H9 (cell line): ENCODE data around the gene NXT1. TPM values are rescaled to one million over a fixed set of nuclear protein-coding genes. Genes with fewer than 3 reads are reported as not detected.

Source experiments
- DNase-seq: peaks from one replicate; pipeline ENCODE4 v3.0.0-alpha.2; 2017
- H2AFZ ChIP-seq: one replicate; pipeline ENCODE4 v1.6.1; 2013; ENCODE audit warnings: mild to moderate bottlenecking, low read length, control low read depth, moderate library complexity
- H2AK5ac ChIP-seq: 2 replicates; pipeline ENCODE4 v1.6.1; 2013; ENCODE audit warnings: low read length, control low read depth, mixed read lengths; ENCODE audit not compliant: insufficient read length
- H2BK120ac ChIP-seq: one replicate; pipeline ENCODE4 v1.6.1; 2013; ENCODE audit warnings: low read depth, mild to moderate bottlenecking, low read length, control low read depth, inconsistent platforms; ENCODE audit not compliant: poor library complexity, severe bottlenecking
- H2BK12ac ChIP-seq: 2 replicates; pipeline ENCODE4 v1.6.1; 2013; ENCODE audit warnings: low read length, control low read depth, mixed read lengths, low read depth; ENCODE audit not compliant: insufficient read length
- H2BK15ac ChIP-seq: 2 replicates; pipeline ENCODE4 v1.6.1; 2013; ENCODE audit warnings: low read depth, low read length, control low read depth
- H2BK20ac ChIP-seq: one replicate; pipeline ENCODE4 v1.6.1; 2013; ENCODE audit warnings: low read depth, mild to moderate bottlenecking, low read length, control low read depth, inconsistent platforms; ENCODE audit not compliant: poor library complexity, severe bottlenecking
- H2BK5ac ChIP-seq: 2 replicates; pipeline ENCODE4 v1.6.1; 2013; ENCODE audit warnings: low read length, control low read depth, mixed read lengths; ENCODE audit not compliant: insufficient read length
- H3K14ac ChIP-seq: 2 replicates; pipeline ENCODE4 v1.6.1; 2013; ENCODE audit warnings: low read length, control low read depth; ENCODE audit not compliant: insufficient read depth
- H3K18ac ChIP-seq: 2 replicates; pipeline ENCODE4 v1.6.1; 2013; ENCODE audit warnings: low read depth, mild to moderate bottlenecking, mixed read lengths, low read length, control low read depth; ENCODE audit not compliant: insufficient read length
- H3K23ac ChIP-seq: 2 replicates; pipeline ENCODE4 v1.6.1; 2013; ENCODE audit warnings: low read length, control low read depth, mixed read lengths, low read depth; ENCODE audit not compliant: insufficient read length
- H3K23me2 ChIP-seq: 2 replicates; pipeline ENCODE4 v1.6.1; 2013; ENCODE audit warnings: low read depth, mild to moderate bottlenecking, mixed read lengths, low read length, control low read depth; ENCODE audit not compliant: insufficient read length, poor library complexity, severe bottlenecking
- H3K27ac ChIP-seq: 2 replicates; pipeline ENCODE4 v1.5.1; 2013; ENCODE audit warnings: low read length, control low read depth, mixed read lengths, low read depth; ENCODE audit not compliant: insufficient read length
- H3K27me3 ChIP-seq: 2 replicates; pipeline ENCODE4 v1.6.1; 2013; ENCODE audit warnings: low read length, control low read depth, inconsistent platforms; ENCODE audit not compliant: insufficient read depth
- H3K4ac ChIP-seq: 2 replicates; pipeline ENCODE4 v1.6.1; 2013; ENCODE audit warnings: low read depth, mild to moderate bottlenecking, control low read depth, inconsistent platforms, low read length, moderate library complexity
- H3K4me1 ChIP-seq: 2 replicates; pipeline ENCODE4 v1.6.1; 2013; ENCODE audit warnings: low read length, control low read depth, inconsistent platforms; ENCODE audit not compliant: insufficient read depth
- H3K4me2 ChIP-seq: 2 replicates; pipeline ENCODE4 v1.6.1; 2013; ENCODE audit warnings: low read length, control low read depth, mixed read lengths; ENCODE audit not compliant: insufficient read length, insufficient read depth
- H3K56ac ChIP-seq: 2 replicates; pipeline ENCODE4 v1.6.1; 2013; ENCODE audit warnings: low read depth, mild to moderate bottlenecking, mixed read lengths, low read length, control low read depth; ENCODE audit not compliant: insufficient read length
- H3K79me1 ChIP-seq: 2 replicates; pipeline ENCODE4 v1.6.1; 2013; ENCODE audit warnings: low read depth, mild to moderate bottlenecking, moderate library complexity, low read length, control low read depth, inconsistent platforms; ENCODE audit not compliant: insufficient read depth, poor library complexity, severe bottlenecking
- H3K79me2 ChIP-seq: 2 replicates; pipeline ENCODE4 v1.6.1; 2013; ENCODE audit warnings: low read length, control low read depth, inconsistent platforms; ENCODE audit not compliant: insufficient read depth
- H3K9ac ChIP-seq: 2 replicates; pipeline ENCODE4 v1.6.1; 2013; ENCODE audit warnings: low read length, control low read depth, mixed read lengths; ENCODE audit not compliant: insufficient read length; ENCODE audit errors: extremely low read depth
- H3K9me3 ChIP-seq: one replicate; pipeline ENCODE4 v1.6.1; 2013; ENCODE audit warnings: low read depth, low read length, inconsistent platforms; ENCODE audit not compliant: control insufficient read depth
- H3T11ph ChIP-seq: one replicate; pipeline ENCODE4 v1.6.1; 2013; ENCODE audit warnings: mild to moderate bottlenecking, low read length, control low read depth, inconsistent platforms
- H4K20me1 ChIP-seq: one replicate; pipeline ENCODE4 v1.6.1; 2013; ENCODE audit not compliant: control insufficient read depth, insufficient read length, insufficient read depth
- H4K5ac ChIP-seq: 2 replicates; pipeline ENCODE4 v1.6.1; 2013; ENCODE audit warnings: low read depth, mild to moderate bottlenecking, mixed read lengths, low read length, control low read depth; ENCODE audit not compliant: insufficient read length
- H4K8ac ChIP-seq: replicated peaks from 2 replicates; pipeline ENCODE4 v1.6.1; 2013; ENCODE audit warnings: low read length, control low read depth, mixed read lengths, low read depth; ENCODE audit not compliant: insufficient read length
- H4K91ac ChIP-seq: 2 replicates; pipeline ENCODE4 v1.6.1; 2013; ENCODE audit warnings: low read depth, mild to moderate bottlenecking, moderate library complexity, mixed read lengths, low read length, control low read depth; ENCODE audit not compliant: insufficient read length
- H3K27ac Mint-ChIP-seq, 3 experiments: 2 replicates in 2 of 3; 3 replicates in 1 of 3; pipeline ENCODE4 v1.8.0; 2020 to 2021; ENCODE audit warnings: mixed read lengths in 3 of 3, mild to moderate bottlenecking in 1 of 3, moderate library complexity in 1 of 3
- H3K27me3 Mint-ChIP-seq: 2 replicates; pipeline ENCODE4 v1.8.0; 2021; ENCODE audit warnings: low read depth, mild to moderate bottlenecking, moderate library complexity, mixed read lengths
- H3K36me3 Mint-ChIP-seq, 3 experiments: 2 replicates in 2 of 3; 3 replicates in 1 of 3; pipeline ENCODE4 v1.8.0; 2020 to 2021; ENCODE audit warnings: low read depth in 3 of 3, mixed read lengths in 3 of 3; ENCODE audit not compliant: insufficient read depth in 1 of 3
- H3K4me1 Mint-ChIP-seq, 2 experiments: 2 replicates each; pipeline ENCODE4 v1.8.0; 2020; ENCODE audit warnings: mixed read lengths in 2 of 2
- H3K4me3 Mint-ChIP-seq, 2 experiments: 2 replicates in 1 of 2; 3 replicates in 1 of 2; pipeline ENCODE4 v1.8.0; 2020 to 2021; ENCODE audit warnings: mild to moderate bottlenecking in 2 of 2, mixed read lengths in 2 of 2, moderate library complexity in 1 of 2
- H3K9me3 Mint-ChIP-seq, 2 experiments: 2 replicates in 1 of 2; 3 replicates in 1 of 2; pipeline ENCODE4 v1.8.0; 2020; ENCODE audit warnings: mild to moderate bottlenecking in 2 of 2, mixed read lengths in 2 of 2, moderate library complexity in 1 of 2
- CTCF ChIP-seq: fragments of 200-600 bp; sonication (generic); conservative IDR thresholded peaks from 3 replicates; pipeline ENCODE4 v1.8.0; 2021; ENCODE audit warnings: antibody characterized with exemption, mild to moderate bottlenecking
- WGBS: extraction: QIAGEN DNeasy Blood & Tissue Kit; methylation state at CpG from one replicate; pipeline ENCODE4 v1.1.7; 2013; ENCODE audit warnings: missing lambda C conversion rate, low lambda C conversion rate, mixed read lengths; ENCODE audit not compliant: insufficient read length; ENCODE audit errors: extremely low coverage; 5-methylcytosine and 5-hydroxymethylcytosine counted together
- total RNA-seq: library from RNA; stranded (reverse); gene quantifications from 2 replicates; pipeline ENCODE4 v1.2.1, GENCODE V29; 2021

Gene NXT1
- total RNA-seq, 1 experiment from 2014 or later, result 25.5 TPM

- no peak overlapping the region for H2BK120ac ChIP-seq
- H3K4me2 ChIP-seq, result no peak overlapping the region
- H2AFZ ChIP-seq, result no peak overlapping the region
- H3K4ac ChIP-seq, result no peak overlapping the region
- no peak overlapping the region for H4K5ac ChIP-seq
- no peak overlapping the region for H3K27ac ChIP-seq
- H3K9me3 ChIP-seq, result no peaks in the 10 kb centered on the region
- no peak overlapping the region; a peak in 1 of 5 replicates for H3K4me3 Mint-ChIP-seq
- DNase-seq, result no peak
- H4K8ac ChIP-seq, result no peak overlapping the region
- H3K56ac ChIP-seq, result no peak overlapping the region
- peaks cover under 1 to 13% of the 10 kb centered on the region in 2 experiments; a peak in 3 of 5 replicates for H3K9me3 Mint-ChIP-seq
- no peak for TF ChIP-seq CTCF
- WGBS, result no CpG with 5 or more reads among the region's 3 CpGs
- no peak overlapping the region for H2BK20ac ChIP-seq
- peaks cover 9 to 23% of the 10 kb centered on the region in 2 experiments for H3K4me1 Mint-ChIP-seq
- no peak overlapping the region for H4K91ac ChIP-seq
- H2BK12ac ChIP-seq, result no peak overlapping the region
- no peak overlapping the region for H2BK5ac ChIP-seq
- no peaks in the 10 kb centered on the region for H3K79me2 ChIP-seq
- no peak overlapping the region for H3K27ac Mint-ChIP-seq
- H3K23ac ChIP-seq, result no peak overlapping the region
- no peaks in the 10 kb centered on the region for H3K4me1 ChIP-seq
- no peak overlapping the region for H3T11ph ChIP-seq
- H2AK5ac ChIP-seq, result no peak overlapping the region
- H3K23me2 ChIP-seq, result no peaks in the 10 kb centered on the region
- no peak overlapping the region for H3K18ac ChIP-seq
- H3K36me3 Mint-ChIP-seq, result no peaks in the 10 kb centered on the region; a peak in 2 of 7 replicates
- no peaks in the 10 kb centered on the region for H3K79me1 ChIP-seq
- H3K27me3 Mint-ChIP-seq, result peaks cover 12% of the 10 kb centered on the region
- no peaks in the 10 kb centered on the region; the same call in 1 of the 2 replicates for H3K27me3 ChIP-seq
- no peak overlapping the region for H3K14ac ChIP-seq
- no peak overlapping the region for H3K9ac ChIP-seq
- H4K20me1 ChIP-seq, result no peaks in the 10 kb centered on the region
- H2BK15ac ChIP-seq, result no peak overlapping the region
Observed at GRCh38 chr20:23325107-23325506, 25.5 kb upstream of the NXT1 start.
